Activated CD4-positive, alpha-beta T cell treated with anti-CD3 and anti-CD28 coated beads, Interleukin-10, Interleukin-2, amounts not matched to agents 100 ng/mL and 50 ng/mL, durations not matched to agents 16 hours and 8 hours (primary cell): ENCODE data around the gene LMAN1L.
A peak's percentile ranks its signal among the peaks of the same experiment; 100 is the strongest.

ENCODE experiments used
- DNase-seq: peaks from one replicate; pipeline ENCODE4 v3.0.0-alpha.2; 2020

LMAN1L gene

GRCh38 chr15:74817370-74817737 lies 4.7 kb downstream of the LMAN1L start:
- DNase-seq: no peak

DNA sequence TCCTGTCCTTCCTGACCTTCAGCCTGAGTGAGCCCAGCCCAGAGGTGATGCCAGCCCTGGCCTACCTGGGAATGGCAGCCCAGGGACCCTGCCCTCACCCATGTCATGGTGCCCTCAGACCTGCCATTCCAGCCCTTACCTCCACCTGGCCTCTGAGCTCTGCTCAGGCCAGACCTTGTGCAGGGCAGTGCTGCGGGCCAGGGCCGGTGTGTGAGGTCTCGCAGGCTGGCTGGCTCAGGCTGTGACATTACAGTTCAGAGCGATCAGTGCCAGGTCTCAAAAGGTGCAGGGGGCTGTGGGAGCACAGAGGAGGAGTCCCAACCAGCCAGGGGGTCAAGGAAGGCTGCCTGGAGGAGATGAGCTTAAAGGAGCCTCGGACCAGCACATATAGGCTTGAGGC lies 7.4 kb downstream of the LMAN1L start:
- DNase-seq: no peak

GRCh38 chr15:74821091-74821789 lies 8.6 kb downstream of the LMAN1L start:
- no peak for DNase-seq

GRCh38 chr15:74821790-74822158 lies 9.1 kb downstream of the LMAN1L start:
- no peak for DNase-seq

GRCh38 chr15:74822233-74822632 lies 9.6 kb downstream of the LMAN1L start:
- no peak for DNase-seq

- no peak for DNase-seq
Observed at GRCh38 chr15:74823324-74823723, 10.7 kb downstream of the LMAN1L start.

- no peak for DNase-seq
Observed at GRCh38 chr15:74824976-74825375, 12.3 kb downstream of the LMAN1L start.

DNA sequence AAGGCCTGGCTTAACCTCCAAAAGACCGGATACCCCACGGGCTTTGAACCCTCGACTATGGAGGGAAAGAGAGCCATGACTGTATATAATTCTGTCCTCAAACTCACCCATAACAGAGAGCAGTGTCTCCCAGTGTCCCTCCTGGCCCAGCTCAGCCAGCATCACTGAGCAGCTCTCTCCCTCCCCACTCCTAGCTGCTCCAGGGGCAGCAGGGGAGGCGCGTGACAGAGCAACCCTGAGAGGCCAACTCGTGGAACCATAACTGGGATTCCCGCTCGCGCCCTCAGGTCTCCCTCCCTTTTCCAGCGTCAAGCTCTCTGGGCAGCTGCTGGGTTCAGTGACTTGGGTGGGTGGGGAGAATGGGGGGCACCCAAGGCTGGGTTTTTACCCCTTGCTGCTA lies 13.2 kb downstream of the LMAN1L start:
- no peak for DNase-seq

GRCh38 chr15:74826364-74826819 lies 13.8 kb downstream of the LMAN1L start, which contains the start of gene CPLX3:
Gene CPLX3 (plus strand): TSS chr15:74826627. CDS start chr15:74826704, 77 bp downstream.
- no peak for DNase-seq

- DNase-seq: no peak
Observed at GRCh38 chr15:74826921-74827320, 14.3 kb downstream of the LMAN1L start.

GRCh38 chr15:74827614-74828013 lies 15.0 kb downstream of the LMAN1L start:
- DNase-seq: no peak

- DNase-seq: no peak
Observed at GRCh38 chr15:74828835-74829234, 16.2 kb downstream of the LMAN1L start.

DNA sequence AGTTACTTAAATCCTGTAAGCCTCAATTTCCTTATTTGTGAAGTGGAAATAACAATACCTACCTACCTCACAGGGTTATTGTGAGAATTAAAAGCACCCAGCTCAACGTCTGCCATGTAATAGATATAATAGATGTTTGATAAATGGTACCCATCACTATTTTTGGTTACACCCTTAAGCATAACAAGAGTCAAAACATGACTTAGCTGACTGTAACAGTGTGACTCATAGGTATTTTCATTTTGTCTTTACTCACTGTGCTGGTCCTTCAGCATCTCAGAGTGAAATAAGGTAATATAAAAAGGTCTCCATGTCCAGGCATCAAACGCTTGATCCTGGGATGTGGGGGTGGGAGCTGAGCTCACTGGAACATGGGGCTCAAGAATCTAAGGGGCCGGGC lies 16.9 kb downstream of the LMAN1L start:
- peak; percentile 69 for DNase-seq

DNA sequence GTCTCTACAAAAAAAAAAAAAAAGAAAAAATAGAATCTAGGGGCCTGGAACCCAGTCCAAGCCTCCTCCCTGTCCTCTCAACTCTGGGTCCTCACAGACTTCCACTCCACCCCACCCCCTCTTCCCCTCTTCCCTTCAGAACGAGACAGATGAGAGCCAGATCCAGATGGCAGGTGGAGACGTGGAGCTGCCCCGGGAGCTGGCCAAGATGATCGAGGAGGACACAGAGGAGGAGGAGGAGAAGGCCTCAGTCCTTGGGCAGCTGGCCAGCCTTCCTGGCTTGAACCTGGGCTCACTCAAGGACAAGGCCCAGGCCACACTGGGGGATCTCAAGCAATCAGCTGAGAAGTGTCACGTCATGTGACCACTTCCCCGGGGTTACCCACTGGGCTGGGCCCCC lies 17.4 kb downstream of the LMAN1L start:
- DNase-seq: no peak

DNA sequence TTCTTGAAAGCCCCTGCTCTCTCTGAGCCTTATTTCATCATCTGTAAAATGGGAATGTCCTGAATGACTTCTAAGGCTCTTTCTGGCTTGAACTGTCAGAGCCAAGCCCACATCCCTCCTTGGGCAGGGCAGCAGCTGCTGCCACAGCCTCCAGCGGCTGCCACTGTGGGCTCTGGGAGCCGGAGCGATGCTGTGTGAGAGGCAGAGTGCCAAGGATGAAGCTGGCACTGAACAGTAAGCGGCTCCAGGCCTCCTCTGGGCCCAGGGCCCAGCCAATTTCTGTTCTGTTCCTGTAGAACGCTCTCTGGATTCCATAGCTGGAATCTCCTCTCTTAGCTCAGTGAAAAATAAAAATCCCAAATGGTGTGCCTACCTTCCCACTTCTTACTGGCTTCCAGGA lies 18.2 kb downstream of the LMAN1L start:
- no peak for DNase-seq

GRCh38 chr15:74831813-74832495 lies 19.3 kb downstream of the LMAN1L start:
- no peak for DNase-seq

- no peak for DNase-seq
Observed at GRCh38 chr15:74832826-74833225, 20.2 kb downstream of the LMAN1L start.

GRCh38 chr15:74833376-74834107 lies 20.9 kb downstream of the LMAN1L start:
- no peak for DNase-seq

DNA sequence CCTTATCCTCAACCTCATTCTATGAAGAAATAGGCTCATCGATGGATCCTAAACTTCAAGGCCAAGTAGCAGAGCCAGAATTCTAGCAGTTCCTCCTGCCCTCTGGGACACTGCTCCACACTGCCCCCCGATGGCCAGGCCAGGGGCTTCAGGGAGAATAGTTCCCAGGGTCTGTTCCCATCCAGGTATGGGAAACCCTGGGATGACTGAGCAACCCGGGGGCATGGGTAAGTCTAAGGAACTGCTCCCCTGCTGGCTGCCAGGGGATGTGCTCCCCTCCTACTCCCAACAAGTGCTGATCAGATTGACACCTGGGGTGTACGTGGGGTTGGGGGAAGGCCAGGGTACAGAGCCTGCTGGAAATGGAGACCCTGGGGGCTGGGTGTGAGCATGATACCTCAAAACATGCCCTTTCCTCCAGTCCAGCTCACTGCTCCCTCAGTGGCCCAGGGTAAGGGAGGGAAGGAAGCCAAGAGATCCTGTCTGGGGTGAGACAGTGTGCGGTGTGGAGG lies 22.7 kb downstream of the LMAN1L start:
- peak; percentile 58 for DNase-seq

DNA sequence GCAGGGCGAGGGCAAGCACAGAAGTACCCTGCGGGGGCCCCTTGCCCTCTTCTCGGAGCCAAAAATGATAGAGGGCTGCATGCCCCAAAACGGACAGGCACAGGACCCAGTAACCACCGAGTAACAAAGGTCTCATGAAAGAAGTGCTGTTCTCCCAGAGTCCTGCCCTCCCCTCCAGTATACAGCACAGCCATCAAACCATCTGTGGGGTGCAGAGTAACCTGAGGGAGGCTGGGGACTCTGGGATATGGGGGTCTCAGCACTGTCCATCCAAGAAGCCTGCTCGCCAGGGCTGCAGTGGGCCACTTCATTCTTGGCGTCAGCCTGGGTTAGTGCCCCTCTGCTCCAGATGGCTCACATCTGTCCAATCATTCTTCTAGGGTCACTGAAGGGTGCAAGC lies 24.2 kb downstream of the LMAN1L start:
- no peak for DNase-seq

DNA sequence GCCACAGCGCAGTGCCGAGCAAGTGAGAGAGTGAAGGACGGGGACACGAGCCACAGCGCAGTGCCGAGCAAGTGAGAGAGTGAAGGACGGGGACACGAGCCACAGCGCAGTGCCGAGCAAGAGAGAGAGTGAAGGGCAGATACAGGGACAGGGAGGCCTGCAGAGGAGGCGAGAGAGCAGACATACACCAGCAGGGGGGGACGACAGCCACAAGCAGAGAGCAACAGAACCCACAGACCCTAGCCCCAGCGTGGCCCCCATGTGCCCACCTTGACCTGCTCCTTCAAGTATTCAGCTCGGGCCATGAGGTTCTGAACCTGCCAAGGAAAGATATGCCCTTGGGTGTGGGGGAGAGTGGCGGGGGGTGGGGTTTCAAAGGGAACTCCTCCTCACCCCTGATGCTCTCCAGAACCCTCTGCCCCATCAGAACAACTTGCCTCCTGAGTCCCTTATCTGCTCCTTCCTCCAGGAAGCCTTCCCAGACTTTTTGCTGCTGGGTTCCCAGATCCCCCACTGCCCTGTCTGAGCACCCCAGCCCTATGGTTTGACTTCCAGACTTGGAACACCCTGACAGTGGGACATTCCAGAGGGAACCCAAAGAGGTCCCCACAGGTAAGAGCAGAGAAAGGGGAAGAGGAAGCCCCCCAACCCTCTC lies 25.0 kb downstream of the LMAN1L start:
- DNase-seq: peak; percentile 16

GRCh38 chr15:74838137-74838516 lies 25.5 kb downstream of the LMAN1L start:
- DNase-seq: no peak
